Hepatocyte (in vitro differentiated cells): ENCODE data around the gene MYO3B.

Experiments used
- CTCF ChIP-seq: fragments of 200-600 bp; sonication (generic); IDR thresholded peaks from 2 replicates; pipeline ENCODE4 v1.5.1; 2016; ENCODE audit warnings: antibody characterized with exemption, mild to moderate bottlenecking; ENCODE audit not compliant: poor library complexity
- EZH2 ChIP-seq: fragments of 200-600 bp; sonication (generic); IDR thresholded peaks from 2 replicates; pipeline ENCODE4 v1.6.1; 2016; ENCODE audit warnings: antibody characterized with exemption, mild to moderate bottlenecking, borderline replicate concordance

- TF ChIP-seq CTCF (no peak), EZH2 (no peak)
These were observed 58.7 kb downstream of the MYO3B start for GRCh38 chr2:170236680-170237047.
